SU-DHL-6 (cell line): ENCODE data around the gene LCOR.

Source experiments
- CTCF ChIP-seq: fragments of 200-600 bp; sonication (generic); IDR thresholded peaks from one replicate; pipeline ENCODE4 v1.5.1; 2017; ENCODE audit warnings: antibody characterized with exemption, mild to moderate bottlenecking, low read length, moderate library complexity; ENCODE audit not compliant: insufficient read depth, poor library complexity, severe bottlenecking
- EZH2phosphoT487 ChIP-seq: fragments of 200-600 bp; sonication (generic), shearing (Covaris generic); conservative IDR thresholded peaks from 2 replicates; pipeline ENCODE4 v1.6.1; 2018; ENCODE audit warnings: mild to moderate bottlenecking, antibody characterized with exemption, low read length, moderate library complexity, mixed read lengths

GRCh38 chr10:96971324-96971723 is 139.2 kb downstream of the LCOR start:
- TF ChIP-seq CTCF = no peak
- no peak for TF ChIP-seq EZH2phosphoT487
